Measurements from ENCODE around the gene TUBGCP2.

The TUBGCP2 gene

GRCh38 chr10:133249094-133249780 is 59.4 kb downstream of the TUBGCP2 start:
- TF ChIP-seq FOXP2 (optimal IDR thresholded peaks at IDR 0.05; ENCODE audit: borderline replicate concordance, extremely low read depth, extremely low read length, insufficient read depth) (no peak), REST (IDR thresholded peaks at IDR 0.05; ENCODE audit: insufficient read depth in 1 of 2, low read depth in 2 of 2, low read length in 2 of 2) (no peak), POLR2AphosphoS5 (IDR thresholded peaks at IDR 0.05; ENCODE audit: low read depth, low read length) (no peak), SIN3A (IDR thresholded peaks at IDR 0.05; ENCODE audit: borderline replicate concordance, insufficient read depth, low read length) (no peak), TAF1 (IDR thresholded peaks at IDR 0.05; ENCODE audit: borderline replicate concordance, insufficient read depth, low read length) (no peak)

GRCh38 chr10:133248334-133248715 is 60.3 kb downstream of the TUBGCP2 start:
- TF ChIP-seq FOXP2 (optimal IDR thresholded peaks at IDR 0.05; ENCODE audit: borderline replicate concordance, extremely low read depth, extremely low read length, insufficient read depth) = no peak
- no peak for TF ChIP-seq REST (IDR thresholded peaks at IDR 0.05; ENCODE audit: insufficient read depth in 1 of 2, low read depth in 2 of 2, low read length in 2 of 2)
- TF ChIP-seq TAF1 (IDR thresholded peaks at IDR 0.05; ENCODE audit: borderline replicate concordance, insufficient read depth, low read length) = no peak
- TF ChIP-seq POLR2AphosphoS5 (IDR thresholded peaks at IDR 0.05; ENCODE audit: low read depth, low read length) = no peak
- TF ChIP-seq SIN3A (IDR thresholded peaks at IDR 0.05; ENCODE audit: borderline replicate concordance, insufficient read depth, low read length) = no peak

GRCh38 chr10:133247681-133248333 is 60.9 kb downstream of the TUBGCP2 start:
- TF ChIP-seq REST (IDR thresholded peaks at IDR 0.05; ENCODE audit: insufficient read depth in 1 of 2, low read depth in 2 of 2, low read length in 2 of 2) = no peak
- no peak for TF ChIP-seq TAF1 (IDR thresholded peaks at IDR 0.05; ENCODE audit: borderline replicate concordance, insufficient read depth, low read length)
- no peak for TF ChIP-seq SIN3A (IDR thresholded peaks at IDR 0.05; ENCODE audit: borderline replicate concordance, insufficient read depth, low read length)
- no peak for TF ChIP-seq POLR2AphosphoS5 (IDR thresholded peaks at IDR 0.05; ENCODE audit: low read depth, low read length)
- no peak for TF ChIP-seq FOXP2 (optimal IDR thresholded peaks at IDR 0.05; ENCODE audit: borderline replicate concordance, extremely low read depth, extremely low read length, insufficient read depth)

- TF ChIP-seq FOXP2 (optimal IDR thresholded peaks at IDR 0.05; ENCODE audit: borderline replicate concordance, extremely low read depth, extremely low read length, insufficient read depth) = no peak
Observed at GRCh38 chr10:133246236-133246626, 62.4 kb downstream of the TUBGCP2 start.

GRCh38 chr10:133245439-133246235 is 63.0 kb downstream of the TUBGCP2 start:
- TF ChIP-seq FOXP2 (optimal IDR thresholded peaks at IDR 0.05; ENCODE audit: borderline replicate concordance, extremely low read depth, extremely low read length, insufficient read depth) (no peak), SIN3A (IDR thresholded peaks at IDR 0.05; ENCODE audit: borderline replicate concordance, insufficient read depth, low read length) (no peak), REST (IDR thresholded peaks at IDR 0.05; ENCODE audit: insufficient read depth in 1 of 2, low read depth in 2 of 2, low read length in 2 of 2) (no peak), TAF1 (IDR thresholded peaks at IDR 0.05; ENCODE audit: borderline replicate concordance, insufficient read depth, low read length) (no peak), POLR2AphosphoS5 (IDR thresholded peaks at IDR 0.05; ENCODE audit: low read depth, low read length) (no peak)
